Immature natural killer cell (primary cell): Measurements from ENCODE around the gene WDR82. TPM values are rescaled to one million over a fixed set of nuclear protein-coding genes. Genes with fewer than 3 reads are reported as not detected.
A peak's percentile ranks its signal among the peaks of the same experiment; 100 is the strongest.

Experiments used
- DNase-seq, 3 donors: peaks; one replicate each; pipeline ENCODE4 v3.0.0; 2022; ENCODE audit warnings: mixed read lengths in 1 of 3
- H3K27ac Mint-ChIP-seq, 6 donors: one replicate each; pipeline ENCODE4 v1.8.0; 2020; ENCODE audit warnings: mixed read lengths in 6 of 6, mild to moderate bottlenecking in 5 of 6, inconsistent platforms in 4 of 6, moderate library complexity in 3 of 6
- H3K27me3 Mint-ChIP-seq, 3 donors: one replicate each; pipeline ENCODE4 v1.8.0; 2020 to 2021; ENCODE audit warnings: low read depth in 3 of 3, mild to moderate bottlenecking in 3 of 3, mixed read lengths in 3 of 3, moderate library complexity in 3 of 3, inconsistent platforms in 1 of 3
- H3K36me3 Mint-ChIP-seq, 3 donors: one replicate each; pipeline ENCODE4 v1.8.0; 2020; ENCODE audit warnings: mixed read lengths in 3 of 3, inconsistent platforms in 2 of 3, mild to moderate bottlenecking in 2 of 3
- H3K4me1 Mint-ChIP-seq, 2 donors: one replicate each; pipeline ENCODE4 v1.8.0; 2020; ENCODE audit warnings: inconsistent platforms in 2 of 2, mild to moderate bottlenecking in 2 of 2, mixed read lengths in 2 of 2, moderate library complexity in 1 of 2
- H3K4me3 Mint-ChIP-seq, 5 donors: one replicate each; pipeline ENCODE4 v1.8.0; 2020; ENCODE audit warnings: mild to moderate bottlenecking in 5 of 5, mixed read lengths in 5 of 5, inconsistent platforms in 3 of 5, moderate library complexity in 3 of 5
- H3K9me3 Mint-ChIP-seq, 6 donors: one replicate each; pipeline ENCODE4 v1.8.0; 2020; ENCODE audit warnings: mild to moderate bottlenecking in 6 of 6, mixed read lengths in 6 of 6, inconsistent platforms in 4 of 6, moderate library complexity in 3 of 6
- polyA plus RNA-seq, 3 donors: library from polyadenylated mRNA; unstranded; fragments of 300-500 nt; fragmentation: Illumina TruSeq; gene quantifications; one replicate each; pipeline ENCODE4 v1.2.3, GENCODE V29; 2021

Gene WDR82
- polyA plus RNA-seq, 3 donors from 2014 or later, result 76.9 to 99.5 (median 81.5) TPM

DNA sequence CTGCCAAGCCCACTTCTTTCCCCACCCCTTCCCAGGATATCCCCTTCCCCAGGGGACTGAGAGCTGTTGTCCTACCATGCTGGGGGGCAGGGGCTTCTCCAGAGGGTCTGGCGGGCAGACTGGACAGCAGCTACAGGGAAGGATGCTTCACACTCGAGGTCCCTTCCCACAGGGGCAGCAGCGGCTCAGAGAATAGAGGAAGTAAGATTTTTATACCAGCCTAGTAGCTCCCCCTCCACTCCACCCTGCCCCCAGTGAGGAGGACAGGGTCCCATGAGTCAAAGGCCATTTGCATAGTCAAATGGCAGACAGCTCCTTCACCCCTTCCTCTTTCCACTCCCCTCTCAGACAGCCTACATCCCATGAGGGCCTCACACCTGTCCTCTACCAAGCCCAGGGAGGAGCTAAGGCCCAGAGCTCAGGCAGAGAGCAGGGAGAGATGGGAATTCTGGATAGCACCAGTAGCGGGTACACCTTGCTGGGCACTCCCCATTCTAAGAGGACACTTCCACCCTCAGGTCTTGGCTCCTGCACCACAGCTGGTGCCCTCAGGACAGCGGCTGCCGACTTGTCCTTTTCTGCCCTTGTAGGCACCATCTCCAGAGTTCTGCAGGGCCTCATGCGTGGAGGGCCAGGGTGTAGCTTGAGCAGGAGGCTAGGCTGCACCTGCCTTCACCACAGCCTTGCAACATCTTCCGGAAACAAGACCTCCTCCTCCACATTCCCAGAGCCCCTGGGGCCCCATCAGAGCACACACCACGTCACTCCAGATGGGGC is 52.8 kb downstream of the WDR82 start, which contains the start of gene TLR9:
Gene TLR9 (minus strand): TSS at position 194 of the 777 bp plus-strand sequence. CDS start 116 bp downstream, at position 78.
- DNase-seq, result no peak
- H3K4me3 Mint-ChIP-seq, result no peak within 1 kb of the TSS
- peaks cover 1 to 3% of the 10 kb centered on the region in 2 donors for H3K4me1 Mint-ChIP-seq
- no peaks in the 10 kb centered on the region for H3K9me3 Mint-ChIP-seq
- H3K27ac Mint-ChIP-seq, result peak within 1 kb of the TSS in 5 of 6 donors; percentile 21 to 65 (median 45)
- H3K36me3 Mint-ChIP-seq, result peaks cover 0 to 3% (median 0%) of the 10 kb centered on the region in 3 donors
- peaks cover 0 to 1% (median 0%) of the 10 kb centered on the region in 3 donors for H3K27me3 Mint-ChIP-seq

DNA sequence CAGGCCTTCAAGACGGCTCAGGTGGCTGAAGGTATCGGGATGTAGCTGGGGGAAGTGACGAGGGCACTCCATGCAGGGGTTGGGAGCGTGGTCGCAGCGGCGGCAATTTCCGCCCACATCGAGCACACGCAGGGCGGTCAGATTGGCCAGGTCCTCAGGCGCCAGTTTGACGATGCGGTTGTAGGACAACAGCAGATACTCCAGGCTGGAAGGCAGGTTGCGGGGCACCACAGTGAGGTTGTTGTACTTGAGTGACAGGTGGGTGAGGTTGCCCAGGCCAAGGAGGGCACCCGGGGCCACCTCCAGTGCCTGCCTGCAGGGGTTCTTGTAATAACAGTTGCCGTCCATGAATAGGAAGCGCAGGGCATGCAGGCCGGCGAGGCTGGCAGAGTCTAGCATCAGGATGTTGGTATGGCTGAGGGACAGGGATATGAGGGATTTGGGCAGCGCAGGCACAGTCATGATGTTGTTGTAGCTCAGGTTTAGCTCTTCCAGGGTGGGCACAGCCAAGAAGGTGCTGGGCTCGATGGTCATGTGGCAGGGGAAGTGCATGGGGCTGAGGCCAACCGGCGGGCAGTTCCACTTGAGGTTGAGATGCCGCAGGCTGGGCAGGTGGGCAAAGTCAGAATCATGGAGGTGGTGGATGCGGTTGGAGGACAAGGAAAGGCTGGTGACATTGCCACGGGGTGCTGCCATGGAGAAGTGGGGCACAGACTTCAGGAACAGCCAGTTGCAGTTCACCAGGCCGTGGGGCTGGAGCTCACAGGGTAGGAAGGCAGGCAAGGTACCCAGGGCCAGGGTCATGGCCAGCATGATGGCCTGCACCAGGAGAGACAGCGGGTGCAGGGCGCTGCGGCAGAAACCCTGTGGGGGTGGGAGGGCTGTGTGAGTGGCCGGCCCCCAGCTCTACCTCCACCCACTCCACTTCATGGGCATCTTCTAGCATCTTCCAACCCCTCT is 54.7 kb downstream of the WDR82 start:
- H3K9me3 Mint-ChIP-seq, result no peaks in the 10 kb centered on the region
- no peak for DNase-seq
- no peak overlapping the region for H3K4me3 Mint-ChIP-seq
- H3K36me3 Mint-ChIP-seq, result peaks cover 0 to 3% (median 0%) of the 10 kb centered on the region in 3 donors
- H3K4me1 Mint-ChIP-seq, result peaks cover 15 to 20% of the 10 kb centered on the region in 2 donors
- peaks cover 0 to 2% (median 1%) of the 10 kb centered on the region in 3 donors for H3K27me3 Mint-ChIP-seq
- H3K27ac Mint-ChIP-seq, result peak overlapping the region in 1 of 6 donors; percentile 11

DNA sequence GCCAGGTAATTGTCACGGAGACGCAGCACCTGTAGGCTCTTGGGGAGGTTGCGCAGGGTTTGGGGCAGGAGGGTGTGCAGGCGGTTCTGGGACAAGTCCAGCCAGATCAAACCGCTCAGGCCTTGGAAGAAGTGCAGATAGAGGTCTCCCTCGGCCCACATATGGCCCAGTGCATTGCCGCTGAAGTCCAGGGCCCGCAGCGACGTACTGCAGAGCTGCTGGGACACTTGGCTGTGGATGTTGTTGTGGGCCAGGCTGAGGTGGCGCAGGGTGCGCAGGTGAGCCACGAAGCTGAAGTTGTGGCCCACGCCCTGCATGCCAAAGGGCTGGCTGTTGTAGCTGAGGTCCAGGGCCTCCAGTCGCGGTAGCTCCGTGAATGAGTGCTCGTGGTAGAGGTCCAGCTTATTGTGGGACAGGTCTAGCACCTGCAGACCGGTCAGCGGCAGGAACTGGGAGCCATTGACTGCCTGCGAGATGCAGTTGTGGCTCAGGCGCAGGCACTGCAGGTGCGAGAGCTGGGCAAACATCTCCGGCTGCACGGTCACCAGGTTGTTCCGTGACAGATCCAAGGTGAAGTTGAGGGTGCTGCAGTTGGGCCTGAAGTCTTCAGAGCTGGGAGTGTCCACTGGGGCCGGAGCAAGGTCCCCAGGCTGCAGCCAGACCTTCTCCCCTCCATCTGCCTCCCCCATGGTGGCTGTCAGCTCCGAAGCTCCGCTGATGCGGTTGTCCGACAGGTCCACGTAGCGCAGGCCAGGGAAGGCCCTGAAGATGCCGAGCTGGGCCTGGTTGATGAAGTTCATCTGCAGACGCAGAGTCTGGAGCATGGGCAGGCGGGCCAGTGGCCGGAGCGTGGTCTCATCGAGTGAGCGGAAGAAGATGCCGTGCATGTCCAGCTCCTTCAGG is 55.9 kb downstream of the WDR82 start:
- Mint-ChIP-seq H3K4me3 (no peak overlapping the region), H3K36me3 (no peaks in the 10 kb centered on the region), H3K27me3 (peaks cover 0 to 2% (median 1%) of the 10 kb centered on the region in 3 donors), H3K27ac (no peak overlapping the region), H3K9me3 (no peaks in the 10 kb centered on the region), H3K4me1 (peaks cover 26 to 31% of the 10 kb centered on the region in 2 donors)
- no peak for DNase-seq

DNA sequence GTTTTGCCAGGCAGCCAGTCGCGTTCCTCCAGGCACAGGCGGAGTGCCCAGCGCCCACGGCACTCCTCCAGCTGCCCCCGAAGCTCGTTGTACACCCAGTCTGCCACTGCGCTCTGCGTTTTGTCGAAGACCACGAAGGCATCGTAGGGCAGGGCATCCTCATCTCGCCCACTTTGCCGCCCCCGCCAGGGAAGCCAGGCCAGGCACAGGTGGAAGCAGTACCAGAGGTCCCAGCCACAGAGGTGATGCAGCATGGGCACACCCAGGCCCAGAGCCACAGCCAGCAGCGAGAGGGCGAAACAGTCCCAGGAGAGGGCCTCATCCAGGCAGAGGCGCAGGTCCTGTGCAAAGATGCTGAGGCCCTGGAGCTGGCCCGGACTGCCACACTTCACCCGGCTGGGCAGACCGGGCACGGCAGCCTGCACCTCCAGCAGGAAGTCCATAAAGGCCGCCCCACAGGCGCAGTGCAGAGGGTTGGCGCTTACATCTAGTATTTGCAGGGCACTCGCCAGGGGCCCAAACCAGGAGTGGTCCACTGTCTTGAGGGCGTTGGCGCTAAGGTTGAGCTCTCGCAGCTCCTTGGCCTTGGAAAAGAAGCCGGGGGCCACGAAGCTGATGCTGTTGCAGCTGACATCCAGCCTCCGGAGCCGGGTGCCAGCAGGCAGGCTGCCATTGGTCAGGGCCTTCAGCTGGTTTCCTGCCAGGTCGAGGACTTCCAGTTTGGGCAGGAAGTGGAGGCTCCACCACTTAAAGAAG is 56.7 kb downstream of the WDR82 start:
- H3K4me1 Mint-ChIP-seq, result peaks cover 35 to 39% of the 10 kb centered on the region in 2 donors
- H3K9me3 Mint-ChIP-seq, result no peaks in the 10 kb centered on the region
- no peak overlapping the region for H3K4me3 Mint-ChIP-seq
- no peak overlapping the region for H3K27ac Mint-ChIP-seq
- DNase-seq, result no peak
- peaks cover 0 to 4% (median 3%) of the 10 kb centered on the region in 3 donors for H3K36me3 Mint-ChIP-seq
- peaks cover 0 to 5% (median 1%) of the 10 kb centered on the region in 3 donors for H3K27me3 Mint-ChIP-seq

DNA sequence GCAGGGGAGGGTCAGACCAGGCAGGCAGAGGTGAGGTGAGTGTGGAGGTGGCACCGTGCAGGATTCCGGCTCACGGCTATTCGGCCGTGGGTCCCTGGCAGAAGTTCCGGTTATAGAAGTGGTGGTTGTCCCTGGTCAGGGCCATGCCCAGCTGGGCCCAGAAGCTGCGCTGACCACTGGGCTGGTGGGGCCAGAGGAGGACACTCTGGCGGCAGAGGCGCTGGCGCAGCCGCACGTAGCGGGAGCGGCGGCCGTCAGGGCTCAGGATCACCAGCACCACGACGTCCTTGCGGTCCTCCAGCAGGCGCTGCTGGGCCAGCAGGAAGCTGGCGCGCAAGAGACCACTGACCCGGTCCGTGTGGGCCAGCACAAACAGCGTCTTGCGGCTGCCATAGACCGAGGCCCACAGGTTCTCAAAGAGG is 57.3 kb downstream of the WDR82 start:
- Mint-ChIP-seq H3K27ac (no peak overlapping the region), H3K36me3 (peaks cover 0 to 7% (median 4%) of the 10 kb centered on the region in 3 donors), H3K4me1 (peaks cover 39 to 43% of the 10 kb centered on the region in 2 donors), H3K27me3 (peaks cover 0 to 5% (median 1%) of the 10 kb centered on the region in 3 donors), H3K4me3 (no peak overlapping the region), H3K9me3 (no peaks in the 10 kb centered on the region)
- DNase-seq, result no peak

DNA sequence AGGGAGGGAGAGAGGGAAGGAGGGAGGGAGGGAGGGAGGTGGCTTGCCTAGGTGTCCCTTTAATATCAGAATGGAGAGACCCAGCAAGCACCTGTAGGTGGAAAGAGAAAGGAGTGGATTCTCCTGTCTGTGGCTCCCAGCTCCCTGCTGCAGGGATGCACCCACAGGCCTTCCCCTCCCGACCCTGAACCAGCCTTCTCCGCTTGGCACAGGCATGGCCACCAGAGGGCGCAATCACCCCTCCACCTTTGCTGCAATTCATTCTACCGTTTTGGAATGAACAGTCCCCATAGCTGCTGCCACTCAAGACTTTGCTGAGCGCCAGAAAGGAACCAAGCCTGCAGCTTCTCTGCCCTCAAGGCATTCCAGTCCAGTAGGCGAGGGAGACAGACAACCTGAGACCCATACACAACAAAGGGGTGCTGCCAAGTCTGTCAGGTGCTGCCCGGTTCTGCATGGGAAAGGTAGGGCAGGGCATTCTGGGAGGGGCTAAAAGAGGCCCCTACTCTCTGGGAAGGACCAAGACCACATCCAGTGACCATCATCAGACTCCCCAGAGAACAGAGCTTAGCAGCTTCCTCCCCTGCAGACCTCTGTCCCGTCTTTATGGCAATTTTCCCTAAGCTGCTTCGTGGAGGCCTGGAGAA is 57.9 kb downstream of the WDR82 start:
- H3K36me3 Mint-ChIP-seq, result peaks cover 2 to 9% (median 6%) of the 10 kb centered on the region in 3 donors
- DNase-seq, result peak; percentile 71 to 78 (median 76)
- H3K9me3 Mint-ChIP-seq, result no peaks in the 10 kb centered on the region
- peak overlapping the region in 3 of 5 donors; percentile 27 to 38 (median 33) for H3K4me3 Mint-ChIP-seq
- H3K27me3 Mint-ChIP-seq, result peaks cover 0 to 5% (median 1%) of the 10 kb centered on the region in 3 donors
- peaks cover 39 to 43% of the 10 kb centered on the region in 2 donors for H3K4me1 Mint-ChIP-seq
- peak overlapping the region in 3 of 6 donors; percentile 24 to 56 (median 40) for H3K27ac Mint-ChIP-seq

DNA sequence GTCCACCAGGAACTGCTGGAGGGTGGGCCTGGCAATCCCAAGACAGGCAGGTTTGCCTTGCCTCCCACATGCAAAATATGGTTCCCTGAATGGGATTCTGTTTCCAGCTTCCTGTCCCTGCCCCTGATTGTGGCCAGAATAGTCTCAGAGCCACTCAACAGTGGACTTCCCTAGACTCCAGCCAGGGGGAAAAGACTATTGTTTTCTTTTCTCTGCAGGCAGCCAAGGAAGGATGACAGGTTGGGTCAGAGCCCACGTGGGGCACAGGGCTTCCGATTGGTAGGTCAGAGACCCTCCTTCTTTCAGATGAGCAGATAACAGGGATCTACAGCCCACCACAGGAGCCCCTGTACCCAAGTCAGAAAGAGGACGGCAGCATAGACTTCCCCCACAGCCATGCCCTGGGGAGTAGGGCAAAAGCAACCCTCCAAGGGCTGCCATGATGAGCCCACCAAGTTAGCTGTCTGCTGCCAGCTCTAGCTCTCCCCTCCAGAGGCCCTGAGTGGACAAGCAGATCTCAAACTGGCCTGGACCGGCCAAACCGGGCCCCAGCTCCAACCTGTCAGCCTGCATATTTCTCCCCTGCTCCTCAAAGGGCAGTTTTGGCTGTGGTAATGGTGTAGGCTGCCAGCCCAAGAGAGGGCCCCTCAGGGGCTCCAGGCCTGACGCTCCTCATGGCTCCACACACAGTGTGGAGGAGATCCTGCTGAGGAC is 59.4 kb downstream of the WDR82 start:
- DNase-seq, result no peak
- H3K27me3 Mint-ChIP-seq, result peaks cover 0 to 5% (median 1%) of the 10 kb centered on the region in 3 donors
- H3K27ac Mint-ChIP-seq, result peak overlapping the region; percentile 20 to 79 (median 73)
- no peaks in the 10 kb centered on the region for H3K9me3 Mint-ChIP-seq
- peak overlapping the region; percentile 74 to 82 (median 80) for H3K4me3 Mint-ChIP-seq
- peaks cover 39 to 43% of the 10 kb centered on the region in 2 donors for H3K4me1 Mint-ChIP-seq
- peaks cover 11 to 18% (median 14%) of the 10 kb centered on the region in 3 donors for H3K36me3 Mint-ChIP-seq

DNA sequence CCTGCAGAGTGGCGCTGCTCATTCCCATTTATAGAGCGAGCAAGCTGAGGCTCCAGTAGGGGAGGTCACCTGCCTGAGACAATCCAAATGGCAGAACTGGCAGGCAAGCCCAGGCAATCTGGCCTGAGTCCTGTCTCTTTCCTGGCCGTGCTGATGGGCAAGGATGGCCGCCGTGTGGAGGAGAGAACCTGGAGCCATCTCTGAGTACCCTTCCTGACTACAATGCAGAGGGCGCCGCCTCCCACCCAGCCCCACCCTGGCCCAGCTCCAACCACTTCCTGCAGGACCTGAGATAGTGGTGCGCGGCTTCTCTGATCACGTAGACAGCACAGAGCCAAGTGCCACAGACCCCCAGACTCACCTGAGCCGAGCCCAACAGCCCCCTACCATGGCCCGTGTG is 60.0 kb downstream of the WDR82 start:
- Mint-ChIP-seq H3K9me3 (no peaks in the 10 kb centered on the region), H3K27ac (peak overlapping the region; percentile 39 to 90 (median 75)), H3K4me1 (peaks cover 39 to 43% of the 10 kb centered on the region in 2 donors), H3K36me3 (peaks cover 15 to 21% (median 20%) of the 10 kb centered on the region in 3 donors), H3K4me3 (peak overlapping the region; percentile 74 to 82 (median 80)), H3K27me3 (peaks cover 0 to 5% (median 0%) of the 10 kb centered on the region in 3 donors)
- peak; percentile 24 to 38 (median 24) for DNase-seq

DNA sequence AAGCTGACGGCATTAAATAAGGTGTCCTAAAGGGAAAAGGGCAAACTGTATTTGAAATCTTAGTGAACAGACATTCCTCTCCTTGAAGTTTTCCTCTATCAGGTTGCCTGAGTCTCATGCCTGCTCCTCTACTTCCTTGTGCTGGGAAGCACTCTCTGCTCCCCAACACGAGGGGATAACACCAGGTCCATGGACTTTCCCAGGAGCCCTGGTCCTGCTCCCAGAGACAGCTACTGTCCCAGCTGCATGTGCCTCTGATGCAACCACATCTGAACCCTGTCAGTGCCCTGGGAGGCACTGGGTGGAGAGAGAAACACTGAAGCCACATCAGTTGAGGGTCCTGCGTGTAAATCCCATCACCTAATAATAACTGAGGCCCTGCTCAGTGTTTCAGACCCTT is 60.4 kb downstream of the WDR82 start:
- DNase-seq, result no peak

DNA sequence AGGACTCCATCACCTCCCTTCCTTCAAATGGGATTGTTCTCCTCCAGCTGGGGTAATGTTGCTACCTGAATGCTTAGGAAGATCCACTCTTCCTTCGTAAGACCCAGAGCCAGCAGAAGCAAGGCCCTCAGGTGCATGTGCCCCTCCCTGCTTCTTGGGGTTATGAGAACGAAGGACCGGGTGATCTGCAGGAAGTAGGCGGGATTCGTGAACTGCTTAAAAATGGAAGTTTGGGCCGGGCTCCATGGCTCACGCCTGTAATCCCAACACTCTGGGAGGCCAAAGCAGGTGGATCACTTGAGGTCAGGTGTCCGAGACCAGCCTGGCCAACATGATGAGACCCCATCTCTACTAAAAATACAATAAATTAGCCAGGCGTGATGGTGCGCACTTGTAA is 61.0 kb downstream of the WDR82 start:
- Mint-ChIP-seq H3K4me3 (peak overlapping the region; percentile 74 to 82 (median 80)), H3K27me3 (peaks cover 0 to 5% (median 0%) of the 10 kb centered on the region in 3 donors), H3K36me3 (peaks cover 21 to 27% (median 27%) of the 10 kb centered on the region in 3 donors), H3K27ac (peak overlapping the region; percentile 69 to 90 (median 76)), H3K4me1 (peaks cover 39 to 43% of the 10 kb centered on the region in 2 donors), H3K9me3 (no peaks in the 10 kb centered on the region)
- DNase-seq, result no peak

More for the DNA sequence above, 60.4 kb downstream of the WDR82 start:
- peaks cover 0 to 5% (median 0%) of the 10 kb centered on the region in 3 donors for H3K27me3 Mint-ChIP-seq
- H3K27ac Mint-ChIP-seq, result peak overlapping the region; percentile 39 to 90 (median 75)
- peaks cover 18 to 24% (median 22%) of the 10 kb centered on the region in 3 donors for H3K36me3 Mint-ChIP-seq
- peak overlapping the region; percentile 74 to 82 (median 80) for H3K4me3 Mint-ChIP-seq
- no peaks in the 10 kb centered on the region for H3K9me3 Mint-ChIP-seq
- H3K4me1 Mint-ChIP-seq, result peaks cover 39 to 43% of the 10 kb centered on the region in 2 donors
